COLO829 (cell line): Measurements from ENCODE around the gene C4orf50.
"Not testable (repeated sequence)": the region's sequence is repeated elsewhere in the genome, so short reads cannot be mapped to it uniquely, and the experiment has no call there.

ENCODE experiments used
- DNase-seq: peaks from one replicate; pipeline ENCODE4 v3.0.0; 2012; ENCODE audit warnings: low spot score

C4orf50 gene

DNA sequence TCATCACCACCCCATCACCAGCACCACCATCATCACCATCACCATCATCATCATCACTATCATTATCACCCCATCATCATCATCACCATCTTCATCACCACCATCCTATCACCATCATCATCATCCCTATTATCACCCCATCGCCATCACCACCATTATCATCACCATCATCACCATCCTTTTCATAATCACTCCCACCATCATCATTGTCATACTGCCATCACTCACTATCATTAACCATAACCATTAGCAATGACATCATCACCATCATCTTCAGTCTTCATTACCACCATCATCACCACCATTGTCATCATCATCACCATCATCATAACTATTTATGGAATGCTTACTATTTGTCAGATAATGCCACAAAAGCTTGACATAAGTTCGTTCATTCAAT is 161.0 kb downstream of the C4orf50 start:
- DNase-seq = no peak

DNA sequence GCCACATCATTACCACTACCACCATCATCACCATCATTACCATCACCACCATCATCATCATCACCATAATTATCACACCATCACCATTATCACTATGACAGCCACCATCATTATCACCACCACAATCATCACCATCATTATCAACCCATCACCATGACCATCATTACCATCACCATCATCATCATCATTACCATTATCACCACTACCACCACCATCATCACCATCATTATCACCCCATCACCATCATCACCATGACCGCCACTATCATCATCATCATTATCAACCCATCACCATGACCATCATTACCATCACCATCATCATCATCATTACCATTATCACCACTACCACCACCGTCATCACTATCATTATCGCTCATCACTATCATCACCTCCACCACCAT is 161.9 kb downstream of the C4orf50 start:
- not testable (repeated sequence) for DNase-seq

DNA sequence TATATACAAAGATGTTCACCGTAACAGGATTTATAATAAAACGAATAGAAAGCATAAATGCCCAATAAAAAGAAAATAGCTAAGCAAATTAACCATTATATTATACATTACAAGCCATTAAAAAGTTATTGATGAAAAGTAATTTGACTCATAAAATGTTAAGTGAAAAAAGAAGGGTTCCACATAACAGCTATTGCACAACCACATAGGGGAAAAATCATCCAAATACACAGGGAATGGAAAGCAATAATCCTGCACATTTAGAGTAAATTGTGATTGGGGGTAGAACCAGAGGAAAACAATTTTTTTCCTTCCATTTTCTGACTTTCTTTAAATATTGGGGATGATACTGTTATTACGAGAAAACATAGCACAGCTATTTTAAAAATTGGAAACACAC is 163.3 kb downstream of the C4orf50 start:
- DNase-seq = no peak

DNA sequence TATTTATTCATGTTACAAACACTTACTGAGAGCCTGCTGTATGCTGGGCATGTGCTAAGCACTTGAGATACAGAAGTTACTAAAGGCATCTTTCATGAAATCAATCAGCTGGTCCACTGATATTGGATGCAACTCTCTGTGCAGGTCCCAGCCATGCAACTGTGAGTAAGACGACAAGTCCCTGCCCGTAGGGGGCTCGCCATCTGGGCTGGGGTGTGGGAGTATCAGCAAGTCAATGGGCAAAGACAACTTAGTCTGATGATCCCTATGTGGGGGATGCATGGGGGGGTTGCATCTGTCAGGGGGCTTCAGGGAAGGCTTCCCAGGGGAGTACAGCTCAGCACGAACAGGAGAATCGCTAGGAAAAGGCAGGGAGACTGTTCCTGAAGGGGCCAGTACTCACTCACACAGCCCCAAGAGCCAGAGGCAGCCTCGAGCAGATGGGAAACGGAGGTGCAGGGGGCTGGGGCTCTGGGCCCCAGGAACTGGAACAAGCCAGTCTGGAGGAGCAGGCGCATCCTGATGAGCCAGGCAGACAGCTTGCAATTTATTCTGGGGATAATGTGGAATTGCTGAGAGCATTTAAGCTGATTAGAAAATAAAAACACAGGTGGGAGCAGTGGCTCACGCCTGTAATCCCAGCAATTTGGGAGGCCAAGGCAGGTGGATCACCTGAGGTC is 165.6 kb downstream of the C4orf50 start:
- DNase-seq = no peak

DNA sequence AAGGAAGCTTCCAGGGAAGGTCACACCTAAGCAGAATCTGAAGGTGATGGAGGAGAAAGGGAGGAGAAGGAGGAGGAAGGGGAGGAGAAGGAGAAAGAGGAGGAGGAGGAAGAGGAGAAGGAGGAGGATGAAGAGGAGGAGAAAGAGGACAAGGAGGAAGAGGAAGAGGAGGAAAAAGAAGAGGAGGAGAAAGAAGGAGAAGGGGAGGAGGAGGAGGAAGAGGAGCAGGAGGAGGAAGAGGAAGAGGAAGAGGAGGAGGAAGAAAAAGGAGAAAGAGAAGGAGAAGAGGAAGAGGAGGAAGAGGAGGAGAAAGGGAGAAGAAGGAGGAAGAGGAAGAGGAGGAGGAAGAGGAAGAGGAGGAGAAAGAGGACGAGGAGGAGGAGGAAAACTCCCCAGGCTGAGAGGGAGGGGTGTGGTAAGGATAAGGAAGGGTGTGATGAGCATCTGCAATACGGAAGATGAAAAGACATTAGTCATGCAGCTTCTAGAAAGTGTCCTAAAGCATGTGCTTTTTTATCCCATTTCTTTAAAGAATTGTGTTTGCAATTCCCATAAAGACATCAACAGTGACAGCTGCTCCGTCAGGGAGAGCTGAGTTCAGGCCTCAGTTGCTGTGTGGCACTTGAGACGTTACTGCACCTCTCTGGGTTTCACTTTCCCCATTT is 166.5 kb downstream of the C4orf50 start:
- no peak for DNase-seq
